ENCODE results near the gene SLC66A3. TPM values are rescaled to one million over a fixed set of nuclear protein-coding genes. Genes with fewer than 3 reads are reported as not detected.

SLC66A3 gene
- total RNA-seq, 1 experiment from 2014 or later: 3.7 TPM

DNA sequence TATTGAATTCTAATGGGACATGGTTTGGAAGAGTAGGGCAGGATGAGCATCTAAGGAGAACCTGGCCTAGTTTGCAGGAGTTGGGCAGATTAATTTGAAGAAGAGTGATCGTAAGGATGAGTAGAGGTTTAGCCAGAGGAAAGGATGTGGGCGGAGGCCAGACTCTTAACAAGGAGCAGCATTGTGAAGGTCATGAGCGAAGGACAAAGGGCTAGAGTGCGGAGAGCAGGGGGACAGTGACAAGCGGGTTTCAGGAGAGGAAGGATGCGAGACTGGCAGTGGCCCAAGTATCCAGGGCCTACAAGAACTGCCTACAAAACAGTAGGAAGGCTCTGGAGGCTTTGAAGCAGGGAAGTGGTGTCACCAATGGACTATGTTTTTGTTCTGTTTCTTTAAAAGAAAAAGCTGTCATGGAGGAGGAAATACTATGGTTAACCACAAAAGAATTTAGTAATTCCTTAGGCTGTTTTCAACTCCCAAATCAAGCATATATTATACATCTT is 20.1 kb downstream of the SLC66A3 start:
- BruUV-seq (replicated peaks): no TSS peak
- no peaks in the 10 kb centered on the region for H3K36me3 Mint-ChIP-seq (ENCODE audit: insufficient read depth, unreplicated experiment)
- peaks cover 6% of the 10 kb centered on the region for H3K4me1 Mint-ChIP-seq (ENCODE audit: insufficient read depth, unreplicated experiment)
- H3K9me3 Mint-ChIP-seq (ENCODE audit: unreplicated experiment): no peaks in the 10 kb centered on the region
- no peaks in the 10 kb centered on the region for H3K27me3 Mint-ChIP-seq (ENCODE audit: insufficient read depth, unreplicated experiment)
- ChIA-PET CTCF (interaction anchor here (0.8 to 1.6 kb wide), 2 partner anchors 12 to 17 kb away, joined by 3 to 7 read pairs; no protein-coding TSS in a partner anchor), POLR2A (interaction anchor here (1.2 kb wide), 1 partner anchor 43 kb away, joined by 3 read pairs; a partner anchor contains a TSS)
- intact Hi-C loops (cut with micrococcal nuclease): no loop called here
- no peak for DNase-seq (ENCODE audit: unreplicated experiment)
- TF ChIP-seq CTCF (IDR thresholded peaks at IDR 0.05; ENCODE audit: unreplicated experiment): no peak
- H3K4me3 Mint-ChIP-seq (ENCODE audit: unreplicated experiment): no peak overlapping the region
- H3K27ac Mint-ChIP-seq (ENCODE audit: low read depth, unreplicated experiment): no peak overlapping the region

- intact Hi-C loops (cut with micrococcal nuclease): no loop called here
- ChIA-PET CTCF (interaction anchor here (0.6 to 0.8 kb wide), 2 partner anchors 15 to 46 kb away, joined by 3 read pairs; no protein-coding TSS in a partner anchor), POLR2A (interaction anchor here (0.8 kb wide), 1 partner anchor 275 kb away, joined by 3 read pairs; no protein-coding TSS in a partner anchor)
- BruUV-seq (replicated peaks): no TSS peak
- Mint-ChIP-seq H3K4me1 (ENCODE audit: insufficient read depth, unreplicated experiment) (peaks cover 6% of the 10 kb centered on the region), H3K9me3 (ENCODE audit: unreplicated experiment) (no peaks in the 10 kb centered on the region), H3K27me3 (ENCODE audit: insufficient read depth, unreplicated experiment) (no peaks in the 10 kb centered on the region), H3K4me3 (ENCODE audit: unreplicated experiment) (no peak overlapping the region), H3K27ac (ENCODE audit: low read depth, unreplicated experiment) (no peak overlapping the region), H3K36me3 (ENCODE audit: insufficient read depth, unreplicated experiment) (peaks cover 23% of the 10 kb centered on the region)
- DNase-seq (ENCODE audit: unreplicated experiment): no peak
- no peak for TF ChIP-seq CTCF (IDR thresholded peaks at IDR 0.05; ENCODE audit: unreplicated experiment)
Measured at GRCh38 chr2:11177871-11178690, 22.8 kb downstream of the SLC66A3 start.

DNA sequence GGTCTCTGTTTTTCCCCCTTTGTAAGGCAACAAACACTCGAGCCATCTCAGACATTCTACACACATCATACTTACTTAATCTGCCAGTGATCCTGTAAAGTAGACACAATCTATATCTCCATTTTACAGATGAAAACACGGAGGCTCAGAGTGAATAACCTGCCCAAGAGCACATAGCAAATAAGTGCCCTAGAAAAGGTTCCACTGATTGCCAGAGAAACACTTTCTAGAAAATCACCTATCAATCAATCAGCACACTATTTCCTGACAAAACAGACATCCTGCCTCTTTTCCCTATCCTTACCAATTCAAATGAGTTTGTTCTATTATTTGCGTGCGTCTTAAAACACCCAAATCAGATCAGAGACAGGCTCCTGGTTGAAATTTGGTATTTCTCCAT is 23.9 kb downstream of the SLC66A3 start:
- Mint-ChIP-seq H3K27ac (ENCODE audit: low read depth, unreplicated experiment) (no peak overlapping the region), H3K9me3 (ENCODE audit: unreplicated experiment) (no peaks in the 10 kb centered on the region), H3K27me3 (ENCODE audit: insufficient read depth, unreplicated experiment) (no peaks in the 10 kb centered on the region), H3K36me3 (ENCODE audit: insufficient read depth, unreplicated experiment) (peaks cover 25% of the 10 kb centered on the region), H3K4me1 (ENCODE audit: insufficient read depth, unreplicated experiment) (peaks cover 6% of the 10 kb centered on the region), H3K4me3 (ENCODE audit: unreplicated experiment) (no peak overlapping the region)
- ChIA-PET CTCF (no interaction called here), POLR2A (no interaction called here)
- intact Hi-C loops (cut with micrococcal nuclease): no loop called here
- DNase-seq (ENCODE audit: unreplicated experiment): no peak
- BruUV-seq (replicated peaks): no TSS peak
- no peak for TF ChIP-seq CTCF (IDR thresholded peaks at IDR 0.05; ENCODE audit: unreplicated experiment)

DNA sequence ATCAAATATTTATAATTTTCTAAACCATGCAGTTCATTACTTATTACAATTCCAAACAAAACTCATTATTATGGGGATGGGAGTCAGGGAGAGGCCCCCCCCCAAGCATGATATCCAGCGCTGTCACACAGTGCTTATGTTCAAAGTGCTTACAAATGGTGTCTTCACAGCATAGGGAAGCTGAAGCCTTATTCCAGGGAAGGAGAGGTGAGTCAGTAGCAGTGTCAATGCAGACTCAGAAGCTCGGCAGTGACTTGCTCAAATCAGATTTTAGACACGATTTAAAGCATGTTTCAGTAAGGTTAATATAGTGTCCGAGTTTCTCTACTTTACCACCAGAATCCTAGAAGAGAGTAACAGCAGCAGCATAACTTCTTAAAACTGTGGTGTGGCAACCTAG is 24.6 kb downstream of the SLC66A3 start:
- no peak for DNase-seq (ENCODE audit: unreplicated experiment)
- H3K36me3 Mint-ChIP-seq (ENCODE audit: insufficient read depth, unreplicated experiment): peaks cover 25% of the 10 kb centered on the region
- ChIA-PET POLR2A (interaction anchor here (0.7 kb wide), 2 partner anchors 10 to 157 kb away, joined by 3 read pairs; no protein-coding TSS in a partner anchor), CTCF (no interaction called here)
- no peak overlapping the region for H3K27ac Mint-ChIP-seq (ENCODE audit: low read depth, unreplicated experiment)
- peaks cover 6% of the 10 kb centered on the region for H3K4me1 Mint-ChIP-seq (ENCODE audit: insufficient read depth, unreplicated experiment)
- H3K9me3 Mint-ChIP-seq (ENCODE audit: unreplicated experiment): no peaks in the 10 kb centered on the region
- H3K27me3 Mint-ChIP-seq (ENCODE audit: insufficient read depth, unreplicated experiment): no peaks in the 10 kb centered on the region
- TF ChIP-seq CTCF (IDR thresholded peaks at IDR 0.05; ENCODE audit: unreplicated experiment): no peak
- BruUV-seq (replicated peaks): no TSS peak
- intact Hi-C loops (cut with micrococcal nuclease): no loop called here
- no peak overlapping the region for H3K4me3 Mint-ChIP-seq (ENCODE audit: unreplicated experiment)

Measured in MCF 10A (cell line).